CD14-positive monocyte (primary cell): ENCODE measurements around the gene MTMR12. TPM values are rescaled to one million over a fixed set of nuclear protein-coding genes. Genes with fewer than 3 reads are reported as not detected.

Experiments used
- DNase-seq, 3 donors: peaks; one replicate each; pipeline ENCODE4 v3.0.0-alpha.2; 2011 to 2022
- H2AFZ ChIP-seq: 2 replicates; pipeline ENCODE4 v1.6.0; 2012; ENCODE audit warnings: mild to moderate bottlenecking, low read depth, low read length, inconsistent platforms; ENCODE audit not compliant: insufficient read depth, poor library complexity, severe bottlenecking
- H3K27ac ChIP-seq, 2 donors: 1 replicate in 1 of 2; 2 replicates in 1 of 2; pipeline ENCODE4 v1.5.1; 2012 to 2013; ENCODE audit warnings: low read length in 2 of 2, control low read depth in 1 of 2, inconsistent platforms in 1 of 2, low read depth in 1 of 2, mild to moderate bottlenecking in 1 of 2
- H3K27me3 ChIP-seq, 2 donors: one replicate each; pipeline versions ENCODE4 v1.6.0 to v1.6.1; 2011 to 2013; ENCODE audit warnings: low read length in 2 of 2; ENCODE audit not compliant: control insufficient read depth in 2 of 2, insufficient read depth in 2 of 2
- H3K36me3 ChIP-seq, 2 donors: replicated peaks in 1 of 2; 1 replicate in 1 of 2; 2 replicates in 1 of 2; pipeline versions ENCODE4 v1.5.1 to v1.6.1; 2012 to 2013; ENCODE audit warnings: low read length in 2 of 2, control low read depth in 1 of 2, inconsistent platforms in 1 of 2, mild to moderate bottlenecking in 1 of 2; ENCODE audit not compliant: insufficient read depth in 2 of 2, control insufficient read depth in 1 of 2
- H3K4me1 ChIP-seq, 2 donors: 1 replicate in 1 of 2; 2 replicates in 1 of 2; pipeline versions ENCODE4 v1.5.1 to v1.6.1; 2012 to 2013; ENCODE audit warnings: low read length in 2 of 2, control low read depth in 1 of 2, inconsistent platforms in 1 of 2, mild to moderate bottlenecking in 1 of 2, moderate library complexity in 1 of 2; ENCODE audit not compliant: insufficient read depth in 2 of 2, control insufficient read depth in 1 of 2
- H3K4me2 ChIP-seq: replicated peaks from 2 replicates; pipeline ENCODE3; 2012; ENCODE audit warnings: low read length, moderate library complexity, mild to moderate bottlenecking; ENCODE audit not compliant: poor library complexity, severe bottlenecking; ENCODE audit errors: extremely low read depth
- H3K4me3 ChIP-seq, 3 experiments: fragments of 200-600 bp in 1 of 3; sonication (generic) in 1 of 3; replicated peaks in 1 of 3; 1 replicate in 2 of 3; 2 replicates in 1 of 3; pipeline ENCODE4 v1.5.1; 2011 to 2013; ENCODE audit warnings: low read length in 3 of 3, mild to moderate bottlenecking in 3 of 3, control low read depth in 2 of 3, low read depth in 2 of 3, inconsistent platforms in 1 of 3, moderate library complexity in 1 of 3
- H3K79me2 ChIP-seq: 2 replicates; pipeline ENCODE4 v1.6.0; 2012; ENCODE audit warnings: mild to moderate bottlenecking, control low read depth, inconsistent platforms, low read length, moderate library complexity; ENCODE audit not compliant: insufficient read depth
- H3K9ac ChIP-seq: 2 replicates; pipeline ENCODE4 v1.6.0; 2017; ENCODE audit warnings: low read length, mild to moderate bottlenecking; ENCODE audit not compliant: insufficient read depth, poor library complexity, severe bottlenecking
- H3K9me3 ChIP-seq, 2 donors: replicated peaks in 1 of 2; 1 replicate in 1 of 2; 2 replicates in 1 of 2; pipeline versions ENCODE4 v1.5.1 to v1.6.1; 2012 to 2013; ENCODE audit warnings: low read length in 2 of 2, control low read depth in 1 of 2; ENCODE audit not compliant: control insufficient read depth in 1 of 2, insufficient read depth in 1 of 2
- H4K20me1 ChIP-seq: 2 replicates; pipeline ENCODE4 v1.6.0; 2012; ENCODE audit warnings: mild to moderate bottlenecking, low read length, control low read depth, moderate library complexity; ENCODE audit not compliant: insufficient read depth
- H3K27ac Mint-ChIP-seq, 7 donors: one replicate each; pipeline ENCODE4 v1.8.0; 2020; ENCODE audit warnings: mild to moderate bottlenecking in 7 of 7, mixed read lengths in 7 of 7, moderate library complexity in 6 of 7, inconsistent platforms in 2 of 7
- H3K27me3 Mint-ChIP-seq, 3 donors: one replicate each; pipeline ENCODE4 v1.8.0; 2021 to 2022; ENCODE audit warnings: low read depth in 3 of 3, mild to moderate bottlenecking in 3 of 3, mixed read lengths in 3 of 3, moderate library complexity in 3 of 3, inconsistent platforms in 1 of 3
- H3K36me3 Mint-ChIP-seq, 2 donors: one replicate each; pipeline ENCODE4 v1.8.0; 2020; ENCODE audit warnings: mixed read lengths in 2 of 2, inconsistent platforms in 1 of 2, mild to moderate bottlenecking in 1 of 2
- H3K4me1 Mint-ChIP-seq: one replicate; pipeline ENCODE4 v1.8.0; 2020; ENCODE audit warnings: mild to moderate bottlenecking, mixed read lengths
- H3K4me3 Mint-ChIP-seq, 2 donors: one replicate each; pipeline ENCODE4 v1.8.0; 2020; ENCODE audit warnings: mild to moderate bottlenecking in 2 of 2, mixed read lengths in 2 of 2, moderate library complexity in 1 of 2
- H3K9me3 Mint-ChIP-seq, 7 donors: one replicate each; pipeline ENCODE4 v1.8.0; 2020 to 2022; ENCODE audit warnings: mixed read lengths in 7 of 7, mild to moderate bottlenecking in 6 of 7, moderate library complexity in 6 of 7, inconsistent platforms in 2 of 7
- WGBS: methylation state at CpG from one replicate; pipeline ENCODE4 v1.1.5; 2013; ENCODE audit warnings: missing lambda C conversion rate; ENCODE audit not compliant: insufficient coverage; 5-methylcytosine and 5-hydroxymethylcytosine counted together
- intact Hi-C, 2 donors: fragments of 100-400 bp; cut with micrococcal nuclease; formaldehyde crosslinking; loops; one replicate each; pipeline versions ENCODE4 v1.15.0 to v1.15.1; 2023
- polyA plus RNA-seq, 3 donors: library from polyadenylated mRNA; depleted of rRNA in 1 of 3; unstranded in 2 of 3; stranded (reverse) in 1 of 3; fragments of 300-500 nt in 2 of 3; fragments of >200 nt in 1 of 3; fragmentation: Illumina TruSeq in 2 of 3; gene quantifications; 1 replicate in 2 of 3; 2 replicates in 1 of 3; pipeline ENCODE4 v1.2.3, GENCODE V29; 2012 to 2021
- TF ChIP-seq, protein P1 (sequence below): fragments of 200-600 bp; IDR thresholded peaks from one replicate; pipeline ENCODE4 v1.8.0; 2022; ENCODE audit warnings: antibody characterized with exemption, mild to moderate bottlenecking

The MTMR12 gene
- polyA plus RNA-seq, 3 donors: 10.3 to 19.0 (median 17.3) TPM

DNA sequence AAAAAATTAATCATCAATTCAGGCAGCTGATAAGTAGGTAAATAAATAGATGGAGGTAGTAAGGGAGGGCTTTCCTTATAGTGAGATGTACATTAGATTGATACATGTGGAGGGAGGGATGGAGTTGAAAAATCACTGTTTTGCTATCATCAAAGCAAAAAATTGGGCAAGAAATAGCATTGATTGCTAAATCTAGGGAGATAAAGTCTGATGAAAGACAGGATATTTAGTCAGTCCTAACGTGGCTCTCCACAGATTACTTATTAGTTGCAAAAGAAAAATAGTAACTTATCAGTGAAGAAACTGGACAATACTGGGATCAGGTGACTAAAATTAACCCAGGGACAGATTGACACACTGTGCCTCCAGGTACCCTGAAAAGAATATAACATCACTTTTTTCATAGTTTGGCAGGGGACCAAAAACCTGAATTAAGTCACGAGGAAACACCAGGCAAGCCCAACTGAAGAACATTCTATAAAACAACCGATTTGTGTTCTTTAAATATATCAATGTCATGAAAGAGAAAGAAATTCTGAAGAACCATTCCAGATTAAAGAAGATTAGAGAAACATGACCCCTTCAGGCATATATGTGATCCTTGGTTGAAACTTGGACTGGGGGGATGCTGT is 111.5 kb downstream of the MTMR12 start:
- peaks cover 43% of the 10 kb centered on the region for H3K4me1 Mint-ChIP-seq

DNA sequence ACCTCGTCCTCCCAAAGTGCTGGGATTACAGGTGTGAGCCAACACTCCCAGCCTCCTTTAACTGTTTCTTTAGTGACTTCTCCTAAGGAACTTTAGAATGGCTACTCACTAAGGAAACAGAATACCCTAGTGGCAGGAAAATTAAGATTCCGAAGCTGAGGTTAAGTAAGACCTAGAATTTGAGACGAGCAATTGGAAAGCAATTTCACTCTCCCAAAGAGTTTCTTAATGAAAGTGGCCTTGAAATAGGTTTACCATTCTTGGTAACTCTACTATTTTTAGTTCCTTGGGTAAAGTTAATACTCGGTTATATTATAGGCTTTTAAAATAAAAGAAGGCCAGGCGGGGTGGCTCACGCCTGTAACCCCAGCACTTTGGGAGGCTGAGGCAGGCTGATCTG is 115.7 kb downstream of the MTMR12 start:
- H3K4me2 ChIP-seq: no peak overlapping the region
- no peaks in the 10 kb centered on the region for H3K79me2 ChIP-seq
- no peaks in the 10 kb centered on the region for H3K36me3 ChIP-seq
- H3K4me3 ChIP-seq: no peak overlapping the region
- H3K4me1 Mint-ChIP-seq: peaks cover 34% of the 10 kb centered on the region
- WGBS: 100% methylated on average over 2 of the region's 6 CpGs
- H3K36me3 Mint-ChIP-seq: no peaks in the 10 kb centered on the region
- H3K27ac ChIP-seq: no peak overlapping the region
- no peaks in the 10 kb centered on the region for H3K9me3 Mint-ChIP-seq
- no peaks in the 10 kb centered on the region for H3K27me3 ChIP-seq
- TF ChIP-seq, protein P1, sequence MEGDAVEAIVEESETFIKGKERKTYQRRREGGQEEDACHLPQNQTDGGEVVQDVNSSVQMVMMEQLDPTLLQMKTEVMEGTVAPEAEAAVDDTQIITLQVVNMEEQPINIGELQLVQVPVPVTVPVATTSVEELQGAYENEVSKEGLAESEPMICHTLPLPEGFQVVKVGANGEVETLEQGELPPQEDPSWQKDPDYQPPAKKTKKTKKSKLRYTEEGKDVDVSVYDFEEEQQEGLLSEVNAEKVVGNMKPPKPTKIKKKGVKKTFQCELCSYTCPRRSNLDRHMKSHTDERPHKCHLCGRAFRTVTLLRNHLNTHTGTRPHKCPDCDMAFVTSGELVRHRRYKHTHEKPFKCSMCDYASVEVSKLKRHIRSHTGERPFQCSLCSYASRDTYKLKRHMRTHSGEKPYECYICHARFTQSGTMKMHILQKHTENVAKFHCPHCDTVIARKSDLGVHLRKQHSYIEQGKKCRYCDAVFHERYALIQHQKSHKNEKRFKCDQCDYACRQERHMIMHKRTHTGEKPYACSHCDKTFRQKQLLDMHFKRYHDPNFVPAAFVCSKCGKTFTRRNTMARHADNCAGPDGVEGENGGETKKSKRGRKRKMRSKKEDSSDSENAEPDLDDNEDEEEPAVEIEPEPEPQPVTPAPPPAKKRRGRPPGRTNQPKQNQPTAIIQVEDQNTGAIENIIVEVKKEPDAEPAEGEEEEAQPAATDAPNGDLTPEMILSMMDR: no peak
- no peak overlapping the region for H2AFZ ChIP-seq
- peaks cover 0 to 1% (median 0%) of the 10 kb centered on the region in 3 donors for H3K27me3 Mint-ChIP-seq
- no peak overlapping the region for H3K4me3 Mint-ChIP-seq
- intact Hi-C loops: no loop called here
- no peak for DNase-seq
- no peak overlapping the region for H3K9ac ChIP-seq
- peaks cover 31 to 33% of the 10 kb centered on the region in 2 donors for H3K4me1 ChIP-seq
- H4K20me1 ChIP-seq: no peaks in the 10 kb centered on the region
- H3K9me3 ChIP-seq: no peaks in the 10 kb centered on the region
- no peak overlapping the region for H3K27ac Mint-ChIP-seq

More for the DNA sequence above, 111.5 kb downstream of the MTMR12 start:
- intact Hi-C loops: no loop called here
- TF ChIP-seq, protein P1: no peak
- Histone ChIP-seq H3K9ac (no peak overlapping the region), H3K4me1 (peaks cover 37 to 42% of the 10 kb centered on the region in 2 donors), H3K4me3 (peak overlapping the region in 1 of 3 experiments; percentile 21), H2AFZ (no peak overlapping the region), H3K27me3 (no peaks in the 10 kb centered on the region), H3K36me3 (no peaks in the 10 kb centered on the region), H4K20me1 (no peaks in the 10 kb centered on the region), H3K4me2 (peak overlapping the region; percentile 19), H3K9me3 (no peaks in the 10 kb centered on the region), H3K27ac (peak overlapping the region in 1 of 2 donors; percentile 52), H3K79me2 (no peaks in the 10 kb centered on the region)
- peak overlapping the region; percentile 51 to 80 (median 74) for H3K27ac Mint-ChIP-seq
- WGBS: no CpG with 5 or more reads among the region's 3 CpGs
- no peak overlapping the region for H3K4me3 Mint-ChIP-seq
- H3K36me3 Mint-ChIP-seq: no peaks in the 10 kb centered on the region
- H3K9me3 Mint-ChIP-seq: no peaks in the 10 kb centered on the region
- DNase-seq: peak in 2 of 3 donors; percentile 67 to 70
- peaks cover 0 to 5% (median 0%) of the 10 kb centered on the region in 3 donors for H3K27me3 Mint-ChIP-seq
